Activated T-helper 9 cell treated with anti-CD3 and anti-CD28 coated beads, Interleukin-2, amount 50 U/mL, for 16 hours (primary cell): ENCODE data around the gene NCOA6.

Experiments used
- DNase-seq: peaks from one replicate; pipeline ENCODE4 v3.0.0-alpha.2; 2020; ENCODE audit warnings: low read depth

NCOA6 gene

DNA sequence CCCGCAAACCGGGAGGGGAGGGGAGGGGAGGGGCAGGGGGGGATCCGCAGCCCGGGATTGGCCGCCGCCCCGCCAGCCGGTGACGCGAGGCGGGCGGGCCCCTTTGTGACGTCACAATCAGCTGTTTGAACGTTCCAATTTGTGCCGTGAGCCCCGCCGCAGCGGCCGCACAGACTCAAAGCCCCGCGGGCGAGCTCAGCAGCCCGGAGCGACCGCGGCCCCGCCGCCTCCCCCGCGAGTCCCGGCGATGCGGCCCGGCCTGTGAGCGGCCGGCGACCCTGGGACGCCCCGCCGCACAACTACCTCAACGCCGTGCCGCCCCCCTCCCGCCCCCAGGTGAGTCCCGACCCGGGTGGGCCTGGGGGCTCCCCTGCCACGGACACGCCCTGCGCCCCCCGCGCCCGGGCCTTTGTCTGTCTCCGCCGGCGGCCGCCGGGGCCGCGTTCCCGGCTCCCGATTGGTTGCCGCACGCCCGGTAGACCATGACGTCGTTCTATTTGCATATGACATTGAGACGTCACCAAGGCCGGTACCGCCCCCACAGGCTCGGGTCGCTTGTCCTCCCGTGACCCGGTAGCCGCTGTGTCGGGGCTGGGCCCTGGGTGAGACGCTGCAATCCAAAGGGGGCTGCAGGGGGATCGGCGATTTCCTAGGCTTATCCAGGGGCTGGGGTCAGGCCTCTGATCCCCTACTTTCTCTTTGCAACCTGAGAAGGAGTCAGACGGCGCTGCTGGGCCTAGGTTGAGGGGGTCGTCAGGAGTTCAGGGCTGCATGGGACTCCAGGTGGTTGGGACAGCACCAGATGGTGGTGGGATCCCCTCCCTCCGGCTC, 121.1 kb downstream of the NCOA6 start, which contains the start of gene TP53INP2:
Gene TP53INP2, plus strand, starts transcription at position 168 of the 831 bp plus-strand sequence. CDS start 4,396 bp downstream, outside the sequence.
- DNase-seq = peak; percentile 76

DNA sequence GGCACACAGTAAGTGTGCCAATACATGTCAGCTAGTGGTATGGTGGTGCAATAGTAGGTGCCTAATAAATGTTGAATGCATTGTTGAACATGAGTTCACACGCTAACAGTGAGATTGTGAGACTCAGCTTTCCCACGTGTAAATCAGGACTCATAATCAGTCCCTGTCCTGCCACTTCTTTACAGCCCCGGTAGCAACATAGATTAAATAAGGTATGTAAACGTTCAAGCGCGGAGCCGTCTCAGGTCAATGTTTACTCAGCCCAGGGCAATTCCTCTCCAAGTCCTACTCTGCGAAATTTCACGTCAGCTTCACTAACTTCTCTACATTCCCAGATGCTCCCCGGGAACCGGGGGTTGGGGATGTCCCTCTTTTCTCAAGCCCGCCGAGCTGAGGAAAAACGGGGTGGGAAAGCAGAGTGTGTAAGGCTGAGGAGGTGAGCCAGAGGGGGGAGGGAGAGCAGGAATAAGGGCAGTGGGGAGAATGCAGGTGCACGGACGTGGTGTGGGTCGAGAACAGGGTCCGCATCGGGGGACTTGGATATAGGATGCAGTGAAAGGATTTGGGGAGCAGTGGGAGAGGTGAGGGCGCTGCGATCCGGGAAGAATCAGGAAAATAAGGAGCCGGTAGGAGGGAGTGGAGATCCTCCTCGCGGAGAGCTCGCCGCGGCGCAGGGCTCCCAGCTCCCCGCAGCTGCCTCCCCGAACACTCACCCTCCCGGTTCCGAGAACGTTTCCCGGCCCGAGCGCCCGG, 121.9 kb downstream of the NCOA6 start:
- peak; percentile 3 for DNase-seq

DNA sequence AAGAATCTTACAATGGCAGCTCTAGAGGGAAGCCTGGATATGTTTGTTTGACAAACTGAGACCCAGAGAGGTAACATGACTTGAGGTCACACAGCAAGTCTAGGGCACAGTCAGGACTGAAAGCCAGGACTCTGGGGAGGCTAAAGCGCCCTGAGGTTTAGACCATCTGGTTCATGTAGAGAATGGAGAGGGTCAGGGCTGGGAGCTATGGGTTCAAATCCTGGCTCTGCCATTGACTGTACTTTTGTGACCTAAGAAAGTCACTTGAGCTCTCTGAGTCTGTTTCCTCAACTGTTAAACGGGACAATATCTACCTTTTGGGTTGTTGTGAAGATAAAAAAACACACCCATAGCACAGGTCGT, 122.4 kb downstream of the NCOA6 start:
- DNase-seq = no peak

GRCh38 chr20:34701405-34702085, 123.9 kb downstream of the NCOA6 start:
- no peak for DNase-seq

- DNase-seq = no peak
Measured at GRCh38 chr20:34693414-34693813, 132.0 kb downstream of the NCOA6 start.

- no peak for DNase-seq
Measured at GRCh38 chr20:34691838-34692237, 133.6 kb downstream of the NCOA6 start.

DNA sequence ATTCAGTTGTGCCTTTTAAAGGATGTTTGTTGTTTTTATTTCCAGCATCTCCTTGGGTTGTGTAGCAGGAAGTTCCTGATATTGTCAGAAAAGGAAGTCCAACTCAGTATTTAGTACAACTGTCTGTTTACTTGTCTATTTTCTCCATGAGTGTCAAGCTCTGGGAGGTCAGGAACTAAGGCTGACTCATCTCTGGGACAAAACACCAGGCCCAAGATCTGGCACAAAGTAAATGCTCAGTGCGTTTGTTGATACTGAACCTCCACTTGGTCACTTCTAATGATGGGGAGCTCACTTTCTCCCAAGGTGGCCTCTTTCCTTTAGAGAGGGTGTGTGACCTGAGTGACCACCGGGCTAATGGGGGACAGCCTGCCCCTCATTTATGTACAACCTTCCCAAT, 136.0 kb downstream of the NCOA6 start:
- no peak for DNase-seq

GRCh38 chr20:34683667-34684066, 141.8 kb downstream of the NCOA6 start:
- DNase-seq = no peak

DNA sequence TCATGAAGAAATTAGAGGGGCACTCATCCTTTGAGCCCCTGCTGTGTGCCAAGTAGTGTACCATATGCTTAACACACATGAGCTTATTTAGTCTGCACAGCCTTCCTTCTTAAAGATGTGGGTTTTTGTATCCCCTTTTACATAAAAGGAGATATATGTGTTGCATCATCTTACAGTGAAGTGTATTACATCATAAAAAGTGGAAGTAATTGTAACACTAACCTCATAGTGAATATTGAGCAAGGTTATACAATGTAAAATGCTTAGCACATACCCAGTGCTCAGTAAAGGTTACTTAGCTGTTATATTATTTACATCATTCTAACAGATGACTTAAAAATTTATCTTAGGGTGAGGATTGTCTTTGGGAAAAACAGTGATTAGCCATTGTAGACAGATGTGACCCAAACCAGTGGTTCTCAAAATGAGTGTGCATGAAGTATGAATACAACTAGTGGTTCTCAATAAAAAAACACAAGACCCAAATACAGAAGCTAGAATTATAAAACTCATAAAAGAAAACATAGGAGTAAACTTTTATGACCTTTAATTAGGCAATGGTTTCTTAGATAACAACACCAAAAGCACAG, 144.8 kb downstream of the NCOA6 start:
- no peak for DNase-seq

GRCh38 chr20:34676642-34677373, 148.6 kb downstream of the NCOA6 start, which contains the start of gene PIGU:
Gene PIGU (minus strand): TSS chr20:34677092. CDS start chr20:34677085, 7 bp downstream.
- peak; percentile 93 for DNase-seq

DNA sequence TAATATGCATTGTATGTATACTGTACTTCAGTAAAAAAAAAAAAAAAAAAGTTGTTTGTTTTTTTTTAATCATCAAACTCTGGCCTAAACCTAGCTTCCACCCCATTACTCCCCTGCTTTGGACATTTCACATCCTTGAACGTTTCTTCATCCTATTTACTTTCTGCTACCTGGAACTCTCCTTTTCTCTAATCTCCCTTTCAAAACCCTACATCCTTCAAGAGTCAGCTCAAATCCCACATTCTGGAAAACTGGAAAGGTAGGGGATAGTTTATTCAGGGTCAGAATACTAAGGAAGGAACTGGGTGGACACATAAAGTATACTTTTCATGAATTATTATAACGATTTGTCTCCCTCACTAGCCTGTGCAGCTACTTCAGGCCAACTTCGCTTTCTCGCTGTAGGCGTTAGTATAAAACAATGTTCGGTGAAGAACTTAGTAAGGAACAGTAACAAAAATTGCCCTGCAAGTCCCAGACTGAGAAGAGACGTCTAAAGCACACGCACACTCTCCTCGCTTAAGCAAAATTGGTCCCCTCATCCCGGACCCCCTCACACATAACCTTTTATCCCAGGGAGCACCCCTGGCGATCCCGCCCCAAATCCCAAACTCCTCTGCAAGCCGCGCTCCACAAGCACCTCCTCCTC, 149.3 kb downstream of the NCOA6 start:
- no peak for DNase-seq

DNA sequence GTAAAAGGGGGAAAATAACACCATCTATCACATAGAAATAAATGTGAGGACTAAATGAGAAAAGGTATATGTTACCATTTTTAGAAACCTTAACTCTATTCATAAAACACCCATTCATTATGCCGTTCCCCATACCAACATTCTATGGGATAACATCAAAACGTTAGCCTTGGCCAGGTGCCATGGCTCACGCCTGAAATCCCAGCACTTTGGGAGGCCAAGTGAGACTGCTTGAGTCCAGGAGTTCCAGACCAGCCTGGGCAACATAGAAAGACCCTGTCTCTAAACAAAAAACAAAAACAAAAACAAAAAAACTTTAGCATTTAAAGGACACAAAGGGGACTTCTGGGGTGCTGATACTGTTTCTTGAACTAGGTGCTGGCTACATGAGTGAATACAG, 149.9 kb downstream of the NCOA6 start:
- no peak for DNase-seq

GRCh38 chr20:34673412-34673811, 152.0 kb downstream of the NCOA6 start:
- DNase-seq = no peak

GRCh38 chr20:34669094-34669493, 156.4 kb downstream of the NCOA6 start:
- DNase-seq = no peak
